Effector memory CD8-positive, alpha-beta T cell (primary cell): ENCODE data around the gene NRN1L.
"Not testable (repeated sequence)": the region's sequence is repeated elsewhere in the genome, so short reads cannot be mapped to it uniquely, and the experiment has no call there.

Source experiments
- ATAC-seq: fragments of 150-1000 bp; cut with Tn5 transposase; replicated peaks from 2 replicates; pipeline ENCODE4 v1.10.0; 2021; ENCODE audit warnings: mild to moderate bottlenecking, moderate library complexity
- DNase-seq, 3 experiments: peaks; one replicate each; pipeline ENCODE4 v3.0.0; 2021
- H3K27ac Mint-ChIP-seq, 2 donors: one replicate each; pipeline ENCODE4 v1.8.0; 2022; ENCODE audit warnings: mild to moderate bottlenecking in 2 of 2, mixed read lengths in 2 of 2, moderate library complexity in 2 of 2
- H3K27me3 Mint-ChIP-seq, 2 donors: one replicate each; pipeline ENCODE4 v1.8.0; 2022; ENCODE audit warnings: mixed read lengths in 2 of 2
- H3K36me3 Mint-ChIP-seq: one replicate; pipeline ENCODE4 v1.8.0; 2022; ENCODE audit warnings: mild to moderate bottlenecking, moderate library complexity, mixed read lengths; ENCODE audit not compliant: insufficient read depth
- H3K4me1 Mint-ChIP-seq, 2 donors: one replicate each; pipeline ENCODE4 v1.8.0; 2022; ENCODE audit warnings: low read depth in 2 of 2, mixed read lengths in 2 of 2
- H3K4me3 Mint-ChIP-seq, 2 donors: one replicate each; pipeline ENCODE4 v1.8.0; 2022; ENCODE audit warnings: mild to moderate bottlenecking in 2 of 2, mixed read lengths in 2 of 2, moderate library complexity in 2 of 2
- H3K9me3 Mint-ChIP-seq, 2 donors: one replicate each; pipeline ENCODE4 v1.8.0; 2022; ENCODE audit warnings: mixed read lengths in 2 of 2

The NRN1L gene

GRCh38 chr16:67897231-67897630, 12.5 kb downstream of the NRN1L start:
- peak overlapping the region in 1 of 2 donors; percentile 51 for H3K27ac Mint-ChIP-seq
- DNase-seq (no peak), ATAC-seq (no peak)
- H3K9me3 Mint-ChIP-seq, result no peaks in the 10 kb centered on the region
- peaks cover 8% of the 10 kb centered on the region for H3K36me3 Mint-ChIP-seq
- H3K27me3 Mint-ChIP-seq, result no peaks in the 10 kb centered on the region
- no peak overlapping the region for H3K4me3 Mint-ChIP-seq
- peaks cover 25 to 36% of the 10 kb centered on the region in 2 donors for H3K4me1 Mint-ChIP-seq

GRCh38 chr16:67901734-67902133, 17.0 kb downstream of the NRN1L start:
- no peak for DNase-seq
- Mint-ChIP-seq H3K27me3 (no peaks in the 10 kb centered on the region), H3K9me3 (no peaks in the 10 kb centered on the region), H3K4me3 (no peak overlapping the region), H3K27ac (peak overlapping the region in 1 of 2 donors; percentile 25), H3K36me3 (peaks cover 19% of the 10 kb centered on the region), H3K4me1 (peaks cover 18 to 24% of the 10 kb centered on the region in 2 donors)
- ATAC-seq, result no peak

- ATAC-seq (no peak), DNase-seq (no peak)
- H3K27ac Mint-ChIP-seq, result no peak overlapping the region
- peaks cover 14 to 24% of the 10 kb centered on the region in 2 donors for H3K4me1 Mint-ChIP-seq
- no peaks in the 10 kb centered on the region for H3K27me3 Mint-ChIP-seq
- no peak overlapping the region for H3K4me3 Mint-ChIP-seq
- peaks cover 19% of the 10 kb centered on the region for H3K36me3 Mint-ChIP-seq
- H3K9me3 Mint-ChIP-seq, result no peaks in the 10 kb centered on the region
Measured at GRCh38 chr16:67902831-67903230, 18.1 kb downstream of the NRN1L start.

GRCh38 chr16:67907397-67908180, 22.9 kb downstream of the NRN1L start:
- H3K4me3 Mint-ChIP-seq, result no peak overlapping the region
- H3K27ac Mint-ChIP-seq, result peak overlapping the region; percentile 73 to 82
- H3K4me1 Mint-ChIP-seq, result peaks cover 9 to 12% of the 10 kb centered on the region in 2 donors
- no peaks in the 10 kb centered on the region for H3K9me3 Mint-ChIP-seq
- H3K36me3 Mint-ChIP-seq, result peaks cover 30% of the 10 kb centered on the region
- ATAC-seq (no peak), DNase-seq (no peak)
- no peaks in the 10 kb centered on the region for H3K27me3 Mint-ChIP-seq

- no peaks in the 10 kb centered on the region for H3K9me3 Mint-ChIP-seq
- H3K4me1 Mint-ChIP-seq, result peaks cover 4 to 12% of the 10 kb centered on the region in 2 donors
- DNase-seq, result no peak
- no peak for ATAC-seq
- no peaks in the 10 kb centered on the region for H3K27me3 Mint-ChIP-seq
- peaks cover 19% of the 10 kb centered on the region for H3K36me3 Mint-ChIP-seq
- H3K27ac Mint-ChIP-seq, result peak overlapping the region in 1 of 2 donors; percentile 41
- no peak overlapping the region for H3K4me3 Mint-ChIP-seq
Measured at GRCh38 chr16:67909056-67909742, 24.5 kb downstream of the NRN1L start.

GRCh38 chr16:67910158-67910557, 25.5 kb downstream of the NRN1L start:
- no peaks in the 10 kb centered on the region for H3K27me3 Mint-ChIP-seq
- peaks cover 7 to 15% of the 10 kb centered on the region in 2 donors for H3K4me1 Mint-ChIP-seq
- DNase-seq (no peak), ATAC-seq (no peak)
- peak overlapping the region in 1 of 2 donors; percentile 41 for H3K27ac Mint-ChIP-seq
- H3K9me3 Mint-ChIP-seq, result no peaks in the 10 kb centered on the region
- H3K36me3 Mint-ChIP-seq, result peaks cover 15% of the 10 kb centered on the region
- no peak overlapping the region for H3K4me3 Mint-ChIP-seq

GRCh38 chr16:67914758-67915495, 30.2 kb downstream of the NRN1L start:
- H3K27me3 Mint-ChIP-seq, result no peaks in the 10 kb centered on the region
- DNase-seq, result no peak
- H3K4me1 Mint-ChIP-seq, result peaks cover 25 to 26% of the 10 kb centered on the region in 2 donors
- no peak overlapping the region for H3K27ac Mint-ChIP-seq
- H3K36me3 Mint-ChIP-seq, result peaks cover 12% of the 10 kb centered on the region
- no peak for ATAC-seq
- no peak overlapping the region for H3K4me3 Mint-ChIP-seq
- H3K9me3 Mint-ChIP-seq, result no peaks in the 10 kb centered on the region

- not testable (repeated sequence) for H3K27me3 Mint-ChIP-seq, DNase-seq, H3K36me3 Mint-ChIP-seq, H3K4me3 Mint-ChIP-seq, ATAC-seq, H3K27ac Mint-ChIP-seq, H3K9me3 Mint-ChIP-seq
- H3K4me1 Mint-ChIP-seq, result peaks cover 25 to 26% of the 10 kb centered on the region in 2 donors
Measured at GRCh38 chr16:67915496-67915769, 30.7 kb downstream of the NRN1L start.

- Mint-ChIP-seq H3K4me1 (peaks cover 25 to 27% of the 10 kb centered on the region in 2 donors), H3K36me3 (peaks cover 7% of the 10 kb centered on the region), H3K9me3 (no peaks in the 10 kb centered on the region), H3K27me3 (no peaks in the 10 kb centered on the region), H3K4me3 (no peak overlapping the region), H3K27ac (no peak overlapping the region)
- ATAC-seq (no peak), DNase-seq (no peak)
Measured at GRCh38 chr16:67915831-67916723, 31.4 kb downstream of the NRN1L start.

GRCh38 chr16:67917140-67917851, 32.6 kb downstream of the NRN1L start:
- no peaks in the 10 kb centered on the region for H3K27me3 Mint-ChIP-seq
- no peaks in the 10 kb centered on the region for H3K9me3 Mint-ChIP-seq
- H3K4me3 Mint-ChIP-seq, result peak overlapping the region in 1 of 2 donors; percentile 21
- no peak for ATAC-seq
- peak overlapping the region; percentile 30 to 88 for H3K27ac Mint-ChIP-seq
- DNase-seq, result no peak
- H3K36me3 Mint-ChIP-seq, result no peaks in the 10 kb centered on the region
- peaks cover 27 to 31% of the 10 kb centered on the region in 2 donors for H3K4me1 Mint-ChIP-seq

GRCh38 chr16:67917852-67918236, 33.2 kb downstream of the NRN1L start:
- H3K27ac Mint-ChIP-seq, result peak overlapping the region; percentile 30 to 88
- no peak for DNase-seq

GRCh38 chr16:67919622-67920221, 35.0 kb downstream of the NRN1L start:
- Mint-ChIP-seq H3K4me1 (peaks cover 29 to 31% of the 10 kb centered on the region in 2 donors), H3K27ac (peak overlapping the region; percentile 26 to 54), H3K4me3 (no peak overlapping the region), H3K9me3 (no peaks in the 10 kb centered on the region), H3K27me3 (no peaks in the 10 kb centered on the region), H3K36me3 (no peaks in the 10 kb centered on the region)
- no peak for ATAC-seq
- no peak for DNase-seq

More at GRCh38 chr16:67917852-67918236, 33.2 kb downstream of the NRN1L start:
- ATAC-seq, result no peak
- H3K4me3 Mint-ChIP-seq, result peak overlapping the region in 1 of 2 donors; percentile 21
- no peaks in the 10 kb centered on the region for H3K27me3 Mint-ChIP-seq
- no peaks in the 10 kb centered on the region for H3K36me3 Mint-ChIP-seq
- H3K9me3 Mint-ChIP-seq, result no peaks in the 10 kb centered on the region
- H3K4me1 Mint-ChIP-seq, result peaks cover 28 to 32% of the 10 kb centered on the region in 2 donors
